ENCODE results near the gene GALK2.

The GALK2 gene

GRCh38 chr15:49370782-49371181 is 200.7 kb downstream of the GALK2 start:
- Histone ChIP-seq H3K27me3 (replicated peaks; ENCODE audit: control insufficient read depth, insufficient read depth, low read length, poor library complexity, severe bottlenecking) (no peaks in the 10 kb centered on the region), H3K4me1 (ENCODE audit: control insufficient read depth, insufficient read depth, low read length, poor library complexity, severe bottlenecking) (no peaks in the 10 kb centered on the region), H3K36me3 (ENCODE audit: control insufficient read depth, insufficient read depth, low read length) (no peaks in the 10 kb centered on the region), H3K27ac (ENCODE audit: insufficient read depth, low read length, poor library complexity, severe bottlenecking) (no peak overlapping the region), H3K9me3 (ENCODE audit: control insufficient read depth, low read length) (no peaks in the 10 kb centered on the region), H3K4me3 (ENCODE audit: insufficient read depth, low read depth, low read length, poor library complexity, severe bottlenecking) (no peak overlapping the region)
- DNase-seq: no peak

DNA sequence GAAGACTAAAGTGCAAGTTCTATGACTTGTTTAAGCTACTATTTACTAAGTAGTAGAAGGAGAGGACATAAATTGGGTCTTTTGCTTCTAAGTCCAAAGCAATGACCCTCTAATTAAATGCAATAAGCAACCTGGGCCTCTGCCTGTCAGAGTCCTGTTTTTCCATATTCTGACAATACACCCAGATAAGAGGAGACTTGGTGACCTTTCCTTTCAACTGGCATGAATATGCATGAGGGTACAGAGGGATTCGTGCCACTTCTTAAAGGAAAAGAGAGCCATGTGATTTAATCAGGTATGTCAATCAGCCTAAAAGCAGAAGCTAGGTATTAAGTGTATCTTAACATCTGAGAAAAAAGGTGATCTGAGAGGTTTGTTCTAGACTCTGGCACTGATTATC is 202.3 kb downstream of the GALK2 start:
- H3K27me3 ChIP-seq (replicated peaks; ENCODE audit: control insufficient read depth, insufficient read depth, low read length, poor library complexity, severe bottlenecking): no peaks in the 10 kb centered on the region
- no peak overlapping the region for H3K4me3 ChIP-seq (ENCODE audit: insufficient read depth, low read depth, low read length, poor library complexity, severe bottlenecking)
- no peaks in the 10 kb centered on the region for H3K4me1 ChIP-seq (ENCODE audit: control insufficient read depth, insufficient read depth, low read length, poor library complexity, severe bottlenecking)
- no peaks in the 10 kb centered on the region for H3K9me3 ChIP-seq (ENCODE audit: control insufficient read depth, low read length)
- no peak overlapping the region for H3K27ac ChIP-seq (ENCODE audit: insufficient read depth, low read length, poor library complexity, severe bottlenecking)
- no peak for DNase-seq
- H3K36me3 ChIP-seq (ENCODE audit: control insufficient read depth, insufficient read depth, low read length): no peaks in the 10 kb centered on the region

GRCh38 chr15:49379996-49380395 is 209.9 kb downstream of the GALK2 start:
- no peak overlapping the region for H3K27ac ChIP-seq (ENCODE audit: insufficient read depth, low read length, poor library complexity, severe bottlenecking)
- no peaks in the 10 kb centered on the region for H3K9me3 ChIP-seq (ENCODE audit: control insufficient read depth, low read length)
- no peaks in the 10 kb centered on the region for H3K36me3 ChIP-seq (ENCODE audit: control insufficient read depth, insufficient read depth, low read length)
- no peak for DNase-seq
- H3K27me3 ChIP-seq (replicated peaks; ENCODE audit: control insufficient read depth, insufficient read depth, low read length, poor library complexity, severe bottlenecking): no peaks in the 10 kb centered on the region
- no peak overlapping the region for H3K4me3 ChIP-seq (ENCODE audit: insufficient read depth, low read depth, low read length, poor library complexity, severe bottlenecking)
- H3K4me1 ChIP-seq (ENCODE audit: control insufficient read depth, insufficient read depth, low read length, poor library complexity, severe bottlenecking): no peaks in the 10 kb centered on the region

GRCh38 chr15:49380912-49381311 is 210.9 kb downstream of the GALK2 start:
- H3K4me3 ChIP-seq (ENCODE audit: insufficient read depth, low read depth, low read length, poor library complexity, severe bottlenecking): no peak overlapping the region
- no peak for DNase-seq
- H3K9me3 ChIP-seq (ENCODE audit: control insufficient read depth, low read length): no peaks in the 10 kb centered on the region
- no peaks in the 10 kb centered on the region for H3K4me1 ChIP-seq (ENCODE audit: control insufficient read depth, insufficient read depth, low read length, poor library complexity, severe bottlenecking)
- H3K27me3 ChIP-seq (replicated peaks; ENCODE audit: control insufficient read depth, insufficient read depth, low read length, poor library complexity, severe bottlenecking): no peaks in the 10 kb centered on the region
- H3K27ac ChIP-seq (ENCODE audit: insufficient read depth, low read length, poor library complexity, severe bottlenecking): no peak overlapping the region
- H3K36me3 ChIP-seq (ENCODE audit: control insufficient read depth, insufficient read depth, low read length): no peaks in the 10 kb centered on the region

All from effector memory CD4-positive, alpha-beta T cell (primary cell).